Smooth muscle cell (in vitro differentiated cells): ENCODE data around the gene ATE1. TPM values are rescaled to one million over a fixed set of nuclear protein-coding genes. Genes with fewer than 3 reads are reported as not detected.

Experiments
- DNase-seq: peaks from one replicate; lab custom pipeline; 2025; ENCODE audit not compliant: unreplicated experiment; lab: John Stamatoyannopoulos, UW
- H2AFZ ChIP-seq: fragments of 200-600 bp; sonication (generic); 2 replicates; pipeline ENCODE4 v1.6.0; 2016; ENCODE audit warnings: antibody characterized with exemption, low read depth, mild to moderate bottlenecking
- H3F3A ChIP-seq: fragments of 200-600 bp; sonication (generic); 2 replicates; pipeline ENCODE4 v1.6.0; 2017; ENCODE audit warnings: antibody characterized with exemption, low read depth
- H3K27ac ChIP-seq: fragments of 200-600 bp; sonication (generic); 2 replicates; pipeline ENCODE4 v1.5.1; 2016; ENCODE audit warnings: low read depth, mild to moderate bottlenecking
- H3K27me3 ChIP-seq: fragments of 200-600 bp; sonication (generic); 2 replicates; pipeline ENCODE4 v1.6.1; 2016; ENCODE audit warnings: low read depth, mild to moderate bottlenecking
- H3K36me3 ChIP-seq: fragments of 200-600 bp; sonication (generic); 2 replicates; pipeline ENCODE4 v1.5.1; 2016; ENCODE audit warnings: low read depth
- H3K4me1 ChIP-seq: fragments of 200-600 bp; sonication (generic); 2 replicates; pipeline ENCODE4 v1.5.1; 2016; ENCODE audit warnings: low read depth
- H3K4me2 ChIP-seq: fragments of 200-600 bp; sonication (generic); 2 replicates; pipeline ENCODE4 v1.6.0; 2016; ENCODE audit warnings: mild to moderate bottlenecking
- H3K4me3 ChIP-seq: fragments of 200-600 bp; sonication (generic); 2 replicates; pipeline ENCODE4 v1.5.1; 2016; ENCODE audit warnings: mild to moderate bottlenecking
- H3K79me2 ChIP-seq: fragments of 200-600 bp; sonication (generic); 2 replicates; pipeline ENCODE4 v1.6.0; 2016; ENCODE audit warnings: low read depth, mild to moderate bottlenecking
- H3K9ac ChIP-seq: fragments of 200-600 bp; sonication (generic); 2 replicates; pipeline ENCODE4 v1.6.0; 2016; ENCODE audit warnings: low read depth
- H3K9me3 ChIP-seq: fragments of 200-600 bp; sonication (generic); replicated peaks from 2 replicates; pipeline ENCODE4 v1.5.1; 2016; ENCODE audit warnings: low read depth
- H4K20me1 ChIP-seq: fragments of 200-600 bp; sonication (generic); 2 replicates; pipeline ENCODE4 v1.6.0; 2016; ENCODE audit warnings: low read depth
- WGBS: methylation state at CpG from one replicate; pipeline ENCODE4 v1.1.7; 2016; ENCODE audit warnings: low lambda C conversion rate; 5-methylcytosine and 5-hydroxymethylcytosine counted together
- polyA plus RNA-seq: library from polyadenylated mRNA; unstranded; fragments of >200 nt; fragmentation: Nextera tagmentation; extraction: Ambion mirVana; gene quantifications from 2 replicates; pipeline ENCODE4 v1.2.1, GENCODE V29; 2016
- total RNA-seq: library from RNA; depleted of rRNA; stranded (reverse); fragments of >200 nt; gene quantifications from 2 replicates; pipeline ENCODE4 v1.2.3, GENCODE V29; 2014
- TF ChIP-seq, protein P1 (sequence below): fragments of 200-600 bp; sonication (generic); IDR thresholded peaks from 2 replicates; pipeline ENCODE4 v1.5.1; 2017; ENCODE audit warnings: borderline replicate concordance, mild to moderate bottlenecking, antibody characterized with exemption; ENCODE audit not compliant: insufficient read depth, poor library complexity, severe bottlenecking

Gene ATE1
- total and polyA plus RNA-seq, 2 experiments from 2014 or later = 9.1 to 20.7 TPM

DNA sequence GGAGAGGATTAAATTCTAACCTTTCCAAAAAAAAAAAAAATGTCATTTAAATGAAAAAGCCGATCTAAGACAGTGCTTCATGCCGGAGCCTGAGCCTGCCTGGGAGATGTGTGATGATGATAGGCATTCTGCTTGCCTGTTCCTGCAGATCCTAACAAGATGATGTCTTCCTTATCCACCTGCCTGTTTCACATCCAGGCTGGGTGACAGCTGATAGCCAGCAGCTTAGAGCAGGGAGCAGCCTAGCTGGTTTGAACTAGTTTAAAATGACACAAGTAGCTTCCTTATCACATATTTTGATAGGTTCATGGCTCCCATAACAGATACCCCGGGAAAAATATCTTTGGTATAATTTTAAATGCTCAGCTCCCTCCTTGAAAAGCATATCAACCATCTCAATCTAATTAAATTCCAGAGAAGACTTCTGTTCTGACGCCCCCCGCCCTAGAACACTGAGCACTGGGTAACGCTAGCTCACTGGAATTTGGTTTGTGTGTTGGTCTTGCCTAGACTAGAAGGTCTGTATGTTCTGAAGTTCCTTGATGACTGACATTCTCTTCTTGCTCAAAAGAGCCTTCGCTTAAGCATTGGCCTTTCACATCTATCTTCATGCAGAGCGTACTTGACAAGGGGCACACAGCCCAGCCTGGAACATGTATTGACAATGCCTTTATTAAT, 232.7 kb downstream of the ATE1 start:
- Histone ChIP-seq H3K9ac (peak overlapping the region; percentile 45), H3K36me3 (no peaks in the 10 kb centered on the region), H3K4me3 (no peak overlapping the region), H3K9me3 (no peaks in the 10 kb centered on the region), H3K27ac (peak overlapping the region; percentile 62), H4K20me1 (no peaks in the 10 kb centered on the region), H3F3A (no peaks in the 10 kb centered on the region), H3K4me2 (no peak overlapping the region), H2AFZ (no peak overlapping the region), H3K27me3 (no peaks in the 10 kb centered on the region), H3K4me1 (peaks cover 19% of the 10 kb centered on the region), H3K79me2 (no peaks in the 10 kb centered on the region)
- TF ChIP-seq, protein P1, sequence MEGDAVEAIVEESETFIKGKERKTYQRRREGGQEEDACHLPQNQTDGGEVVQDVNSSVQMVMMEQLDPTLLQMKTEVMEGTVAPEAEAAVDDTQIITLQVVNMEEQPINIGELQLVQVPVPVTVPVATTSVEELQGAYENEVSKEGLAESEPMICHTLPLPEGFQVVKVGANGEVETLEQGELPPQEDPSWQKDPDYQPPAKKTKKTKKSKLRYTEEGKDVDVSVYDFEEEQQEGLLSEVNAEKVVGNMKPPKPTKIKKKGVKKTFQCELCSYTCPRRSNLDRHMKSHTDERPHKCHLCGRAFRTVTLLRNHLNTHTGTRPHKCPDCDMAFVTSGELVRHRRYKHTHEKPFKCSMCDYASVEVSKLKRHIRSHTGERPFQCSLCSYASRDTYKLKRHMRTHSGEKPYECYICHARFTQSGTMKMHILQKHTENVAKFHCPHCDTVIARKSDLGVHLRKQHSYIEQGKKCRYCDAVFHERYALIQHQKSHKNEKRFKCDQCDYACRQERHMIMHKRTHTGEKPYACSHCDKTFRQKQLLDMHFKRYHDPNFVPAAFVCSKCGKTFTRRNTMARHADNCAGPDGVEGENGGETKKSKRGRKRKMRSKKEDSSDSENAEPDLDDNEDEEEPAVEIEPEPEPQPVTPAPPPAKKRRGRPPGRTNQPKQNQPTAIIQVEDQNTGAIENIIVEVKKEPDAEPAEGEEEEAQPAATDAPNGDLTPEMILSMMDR = no peak
- no peak for DNase-seq
- WGBS = 62% methylated on average over 8 of the region's 8 CpGs

DNA sequence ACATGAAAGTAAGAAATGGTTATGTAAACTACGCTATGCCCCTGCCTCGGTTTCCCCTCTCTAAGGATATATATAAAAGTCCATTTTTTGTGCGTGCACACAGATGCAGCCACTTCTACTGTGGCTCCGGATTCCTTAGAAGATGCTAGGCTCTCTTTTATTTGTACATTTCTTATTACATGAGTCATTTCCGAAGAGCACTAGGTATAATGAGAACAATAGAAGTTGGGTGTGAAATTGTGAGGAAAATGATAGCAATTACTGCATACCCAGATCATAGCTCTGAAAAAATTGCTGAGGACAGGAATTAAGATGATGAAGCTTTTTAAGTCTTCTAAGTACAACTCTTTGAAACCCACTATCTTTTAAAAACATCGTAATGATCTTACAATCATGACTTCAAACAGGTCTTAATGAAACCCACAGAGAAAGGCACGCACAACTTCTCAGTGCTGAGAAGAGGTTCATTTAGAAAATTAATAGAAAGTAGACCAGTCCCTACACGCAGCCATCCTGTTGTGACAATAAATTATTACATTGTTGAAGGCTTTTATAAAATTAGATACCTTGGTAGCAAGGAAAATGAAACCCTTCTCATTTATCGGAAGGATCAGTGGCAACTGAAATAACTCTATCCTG, 233.4 kb downstream of the ATE1 start:
- no peak for DNase-seq
- Histone ChIP-seq H3K4me3 (no peak overlapping the region), H3K36me3 (no peaks in the 10 kb centered on the region), H3F3A (no peaks in the 10 kb centered on the region), H4K20me1 (no peaks in the 10 kb centered on the region), H3K9me3 (no peaks in the 10 kb centered on the region), H3K9ac (no peak overlapping the region), H3K4me2 (no peak overlapping the region), H3K79me2 (no peaks in the 10 kb centered on the region), H3K4me1 (peaks cover 22% of the 10 kb centered on the region), H3K27me3 (no peaks in the 10 kb centered on the region), H3K27ac (peak overlapping the region; percentile 62), H2AFZ (no peak overlapping the region)
- TF ChIP-seq, protein P1 = no peak
- 66% methylated on average over 9 of the region's 9 CpGs for WGBS

- H3K9me3 ChIP-seq = no peaks in the 10 kb centered on the region
- no peaks in the 10 kb centered on the region for H4K20me1 ChIP-seq
- H3K27me3 ChIP-seq = no peaks in the 10 kb centered on the region
- no peak overlapping the region for H3K9ac ChIP-seq
- no peak overlapping the region for H3K4me2 ChIP-seq
- no peak overlapping the region for H3K4me3 ChIP-seq
- no peak for DNase-seq
- H3F3A ChIP-seq = no peaks in the 10 kb centered on the region
- H3K27ac ChIP-seq = no peak overlapping the region
- H3K79me2 ChIP-seq = no peaks in the 10 kb centered on the region
- WGBS = 89% methylated on average over 10 of the region's 10 CpGs
- TF ChIP-seq, protein P1 = no peak
- peaks cover 17% of the 10 kb centered on the region for H3K4me1 ChIP-seq
- no peaks in the 10 kb centered on the region for H3K36me3 ChIP-seq
- no peak overlapping the region for H2AFZ ChIP-seq
These were observed 235.2 kb downstream of the ATE1 start for GRCh38 chr10:121692626-121693025.
